ENCODE data around the gene RYR3.

Gene RYR3

DNA sequence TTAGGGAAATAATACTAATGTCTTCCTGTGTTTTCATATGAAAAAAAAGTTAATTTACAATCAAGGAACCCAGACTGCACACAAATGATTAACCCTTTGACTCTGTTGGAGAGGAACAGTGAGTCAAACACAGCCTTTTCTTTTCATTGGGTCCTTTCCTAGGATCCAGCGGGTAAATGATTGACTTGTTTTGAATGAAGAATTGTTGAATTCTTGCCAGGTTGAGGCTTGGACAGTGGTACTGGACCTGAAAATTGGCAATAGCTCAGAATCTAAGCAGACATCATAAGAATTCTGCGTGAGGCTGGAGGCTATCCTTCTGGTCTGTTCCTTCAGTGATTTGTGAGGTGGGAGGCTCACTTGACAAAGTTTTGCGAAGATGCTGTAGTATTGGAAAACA, 143.0 kb downstream of the RYR3 start (continued):
- TF ChIP-seq, protein P1, sequence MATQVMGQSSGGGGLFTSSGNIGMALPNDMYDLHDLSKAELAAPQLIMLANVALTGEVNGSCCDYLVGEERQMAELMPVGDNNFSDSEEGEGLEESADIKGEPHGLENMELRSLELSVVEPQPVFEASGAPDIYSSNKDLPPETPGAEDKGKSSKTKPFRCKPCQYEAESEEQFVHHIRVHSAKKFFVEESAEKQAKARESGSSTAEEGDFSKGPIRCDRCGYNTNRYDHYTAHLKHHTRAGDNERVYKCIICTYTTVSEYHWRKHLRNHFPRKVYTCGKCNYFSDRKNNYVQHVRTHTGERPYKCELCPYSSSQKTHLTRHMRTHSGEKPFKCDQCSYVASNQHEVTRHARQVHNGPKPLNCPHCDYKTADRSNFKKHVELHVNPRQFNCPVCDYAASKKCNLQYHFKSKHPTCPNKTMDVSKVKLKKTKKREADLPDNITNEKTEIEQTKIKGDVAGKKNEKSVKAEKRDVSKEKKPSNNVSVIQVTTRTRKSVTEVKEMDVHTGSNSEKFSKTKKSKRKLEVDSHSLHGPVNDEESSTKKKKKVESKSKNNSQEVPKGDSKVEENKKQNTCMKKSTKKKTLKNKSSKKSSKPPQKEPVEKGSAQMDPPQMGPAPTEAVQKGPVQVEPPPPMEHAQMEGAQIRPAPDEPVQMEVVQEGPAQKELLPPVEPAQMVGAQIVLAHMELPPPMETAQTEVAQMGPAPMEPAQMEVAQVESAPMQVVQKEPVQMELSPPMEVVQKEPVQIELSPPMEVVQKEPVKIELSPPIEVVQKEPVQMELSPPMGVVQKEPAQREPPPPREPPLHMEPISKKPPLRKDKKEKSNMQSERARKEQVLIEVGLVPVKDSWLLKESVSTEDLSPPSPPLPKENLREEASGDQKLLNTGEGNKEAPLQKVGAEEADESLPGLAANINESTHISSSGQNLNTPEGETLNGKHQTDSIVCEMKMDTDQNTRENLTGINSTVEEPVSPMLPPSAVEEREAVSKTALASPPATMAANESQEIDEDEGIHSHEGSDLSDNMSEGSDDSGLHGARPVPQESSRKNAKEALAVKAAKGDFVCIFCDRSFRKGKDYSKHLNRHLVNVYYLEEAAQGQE (tag by site-specific recombination; IDR thresholded peaks at IDR 0.05), result no peak
- TF ChIP-seq ZFP69B (tag by site-specific recombination; IDR thresholded peaks at IDR 0.05) (no peak), ZNF350 (tag by site-specific recombination; IDR thresholded peaks at IDR 0.05) (no peak), PRDM1 (tag by site-specific recombination; IDR thresholded peaks at IDR 0.05) (no peak)

DNA sequence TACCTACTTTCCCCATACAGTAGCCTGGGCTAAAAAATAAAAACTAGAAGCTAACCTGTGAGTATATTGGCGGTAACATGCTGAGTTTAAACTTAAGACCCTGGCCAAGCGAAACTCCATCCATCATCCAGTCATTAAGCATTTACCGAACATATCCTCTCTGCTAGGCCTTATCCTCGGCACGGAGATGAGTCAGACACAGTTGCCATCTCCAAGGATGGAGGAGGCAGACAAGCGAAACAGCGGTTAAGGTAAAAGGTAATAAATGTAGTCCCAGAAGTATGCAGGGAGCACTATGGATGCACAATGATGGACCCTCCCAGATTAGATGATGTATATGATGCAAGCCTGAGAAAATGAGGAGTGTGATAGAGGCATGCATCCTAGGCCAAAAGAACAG, 143.6 kb downstream of the RYR3 start:
- no peak for TF ChIP-seq ZNF23 (tag by site-specific recombination; IDR thresholded peaks at IDR 0.05; ENCODE audit: borderline replicate concordance)
- no peaks in the 10 kb centered on the region for H3K36me3 ChIP-seq (ENCODE audit: control insufficient read depth in 2 of 2, insufficient read depth in 1 of 2, low read length in 2 of 2)
- no peaks in the 10 kb centered on the region for H3K4me1 ChIP-seq (ENCODE audit: control insufficient read depth, insufficient read depth, low read length)
- CTCF ChIA-PET, result no interaction called here
- no peak overlapping the region for H3K27ac ChIP-seq (ENCODE audit: extremely low read depth, low read depth, low read length)
- no peak overlapping the region for H3K4me3 ChIP-seq (ENCODE audit: low read depth, low read length)
- POLR2A ChIA-PET, result no interaction called here
- H3K9me3 ChIP-seq (ENCODE audit: control insufficient read depth, insufficient read depth, low read depth, low read length), result no peaks in the 10 kb centered on the region

DNA sequence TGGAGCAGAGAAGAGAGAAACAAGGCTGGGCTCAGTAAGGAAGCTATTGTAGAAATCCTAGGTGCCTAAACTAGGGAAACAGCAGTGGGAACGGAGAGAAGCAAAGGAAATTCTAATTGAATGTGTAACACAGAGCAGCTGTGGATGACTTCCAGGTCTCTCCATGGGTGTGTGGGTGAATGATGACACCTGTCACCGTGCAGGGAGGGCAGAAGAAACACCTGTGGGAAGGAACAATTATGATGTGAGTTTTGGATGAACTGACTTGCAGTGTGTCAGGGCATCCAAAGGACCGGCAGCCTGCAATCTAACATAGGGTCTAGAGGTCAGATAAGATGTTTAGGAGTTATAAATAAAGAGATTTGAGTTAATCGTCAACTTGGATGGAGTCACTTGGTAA, 144.2 kb downstream of the RYR3 start:
- ChIA-PET CTCF (interaction anchor here (0.6 kb wide), 1 partner anchor 50 kb away, joined by 3 read pairs; no protein-coding TSS in a partner anchor), POLR2A (no interaction called here)
- TF ChIP-seq, protein P2, sequence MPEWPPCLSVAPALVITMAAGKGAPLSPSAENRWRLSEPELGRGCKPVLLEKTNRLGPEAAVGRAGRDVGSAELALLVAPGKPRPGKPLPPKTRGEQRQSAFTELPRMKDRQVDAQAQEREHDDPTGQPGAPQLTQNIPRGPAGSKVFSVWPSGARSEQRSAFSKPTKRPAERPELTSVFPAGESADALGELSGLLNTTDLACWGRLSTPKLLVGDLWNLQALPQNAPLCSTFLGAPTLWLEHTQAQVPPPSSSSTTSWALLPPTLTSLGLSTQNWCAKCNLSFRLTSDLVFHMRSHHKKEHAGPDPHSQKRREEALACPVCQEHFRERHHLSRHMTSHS (tag by site-specific recombination; IDR thresholded peaks at IDR 0.05), result no peak
- TF ChIP-seq YY2 (tag by site-specific recombination; IDR thresholded peaks at IDR 0.05) (no peak), ZEB2 (tag by site-specific recombination; IDR thresholded peaks at IDR 0.05) (no peak), ZNF366 (tag by site-specific recombination; conservative IDR thresholded peaks at IDR 0.05) (no peak), ZNF660 (tag by site-specific recombination; IDR thresholded peaks at IDR 0.05) (no peak), ZFP3 (tag by site-specific recombination; IDR thresholded peaks at IDR 0.05; ENCODE audit: low read depth) (no peak), ZNF629 (tag by site-specific recombination; IDR thresholded peaks at IDR 0.05) (no peak), ZNF654 (tag by site-specific recombination; IDR thresholded peaks at IDR 0.05; ENCODE audit: low read depth) (no peak), ZNF792 (tag by site-specific recombination; IDR thresholded peaks at IDR 0.05) (no peak), ZNF555 (tag by site-specific recombination; conservative IDR thresholded peaks at IDR 0.05) (no peak), ZNF157 (tag by site-specific recombination; IDR thresholded peaks at IDR 0.05) (no peak), KLF8 (tag by site-specific recombination; IDR thresholded peaks at IDR 0.05) (no peak)
- TF ChIP-seq, protein P1 (tag by site-specific recombination; IDR thresholded peaks at IDR 0.05), result no peak
- TF ChIP-seq, protein P3, sequence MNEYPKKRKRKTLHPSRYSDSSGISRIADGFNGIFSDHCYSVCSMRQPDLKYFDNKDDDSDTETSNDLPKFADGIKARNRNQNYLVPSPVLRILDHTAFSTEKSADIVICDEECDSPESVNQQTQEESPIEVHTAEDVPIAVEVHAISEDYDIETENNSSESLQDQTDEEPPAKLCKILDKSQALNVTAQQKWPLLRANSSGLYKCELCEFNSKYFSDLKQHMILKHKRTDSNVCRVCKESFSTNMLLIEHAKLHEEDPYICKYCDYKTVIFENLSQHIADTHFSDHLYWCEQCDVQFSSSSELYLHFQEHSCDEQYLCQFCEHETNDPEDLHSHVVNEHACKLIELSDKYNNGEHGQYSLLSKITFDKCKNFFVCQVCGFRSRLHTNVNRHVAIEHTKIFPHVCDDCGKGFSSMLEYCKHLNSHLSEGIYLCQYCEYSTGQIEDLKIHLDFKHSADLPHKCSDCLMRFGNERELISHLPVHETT (tag by site-specific recombination; IDR thresholded peaks at IDR 0.05), result no peak

More for the DNA sequence above, 144.2 kb downstream of the RYR3 start:
- Histone ChIP-seq H3K4me3 (ENCODE audit: low read depth, low read length) (no peak overlapping the region), H3K27ac (ENCODE audit: extremely low read depth, low read depth, low read length) (no peak overlapping the region), H3K4me1 (ENCODE audit: control insufficient read depth, insufficient read depth, low read length) (no peaks in the 10 kb centered on the region), H3K9me3 (ENCODE audit: control insufficient read depth, insufficient read depth, low read depth, low read length) (no peaks in the 10 kb centered on the region), H3K36me3 (ENCODE audit: control insufficient read depth in 2 of 2, insufficient read depth in 1 of 2, low read length in 2 of 2) (no peaks in the 10 kb centered on the region)

Data from HEK293 (cell line).